Sigmoid colon (tissue), 7 donors: ENCODE results near the gene CEP83. TPM values are rescaled to one million over a fixed set of nuclear protein-coding genes. Genes with fewer than 3 reads are reported as not detected.

Source experiments
- DNase-seq: peaks from one replicate; pipeline ENCODE4 v3.0.0-alpha.2; 2019
- H3K27ac ChIP-seq, 4 donors: fragments of 200-600 bp; sonication (generic); one replicate each; pipeline ENCODE4 v1.5.1; 2016 to 2019; ENCODE audit warnings: mild to moderate bottlenecking in 1 of 4
- H3K27me3 ChIP-seq, 3 donors: fragments of 200-600 bp; sonication (generic); one replicate each; pipeline ENCODE4 v1.5.1; 2019; ENCODE audit warnings: mild to moderate bottlenecking in 1 of 3
- H3K36me3 ChIP-seq, 4 donors: fragments of 200-600 bp; sonication (generic); one replicate each; pipeline ENCODE4 v1.5.1; 2016 to 2019
- H3K4me1 ChIP-seq, 4 donors: fragments of 200-600 bp; sonication (generic); one replicate each; pipeline ENCODE4 v1.5.1; 2017 to 2019
- H3K4me3 ChIP-seq, 4 donors: fragments of 200-600 bp; sonication (generic); one replicate each; pipeline ENCODE4 v1.5.1; 2017 to 2019; ENCODE audit warnings: mild to moderate bottlenecking in 2 of 4, moderate library complexity in 1 of 4
- H3K9me3 ChIP-seq, 4 donors: fragments of 200-600 bp in 3 of 4; sonication (generic) in 3 of 4; one replicate each; pipeline versions ENCODE4 v1.5.1 to v1.6.1; 2013 to 2019
- CTCF ChIP-seq, 4 experiments: fragments of 450-650 bp in 3 of 4; fragments of 200-600 bp in 1 of 4; IDR thresholded peaks; one replicate each; pipeline ENCODE4 v1.5.1; 2016 to 2019; ENCODE audit warnings: antibody characterized with exemption in 4 of 4, mild to moderate bottlenecking in 3 of 4, moderate library complexity in 2 of 4
- EP300 ChIP-seq, 4 donors: sonication (generic); formaldehyde crosslinking; IDR thresholded peaks; one replicate each; pipeline ENCODE4 v1.6.1; 2017; ENCODE audit warnings: antibody characterized with exemption in 4 of 4
- POLR2A ChIP-seq, 2 donors: fragments of 450-650 bp; IDR thresholded peaks; one replicate each; pipeline ENCODE4 v1.6.1; 2016; ENCODE audit warnings: antibody characterized with exemption in 2 of 2, mild to moderate bottlenecking in 2 of 2, moderate library complexity in 2 of 2
- POLR2AphosphoS5 ChIP-seq, 4 donors: sonication (generic); formaldehyde crosslinking; IDR thresholded peaks; one replicate each; pipeline ENCODE4 v1.6.1; 2017; ENCODE audit warnings: antibody characterized with exemption in 4 of 4
- WGBS, 2 donors: extraction: QIAGEN DNeasy Blood & Tissue Kit; methylation state at CpG; one replicate each; pipeline ENCODE4 v1.1.7; 2013; 5-methylcytosine and 5-hydroxymethylcytosine counted together
- intact Hi-C: fragments of 100-400 bp; cut with DNase I; formaldehyde crosslinking; loops from one replicate; pipeline ENCODE4 v1.15.1; 2023
- polyA plus RNA-seq, 3 donors: library from polyadenylated mRNA; stranded (reverse); fragments of 200-250 nt; gene quantifications; one replicate each; pipeline ENCODE4 v1.2.3, GENCODE V29; 2013
- total RNA-seq, 4 donors: library from RNA; depleted of rRNA; stranded (reverse); fragments of >200 nt; gene quantifications; one replicate each; pipeline ENCODE4 v1.1.0, GENCODE V29; 2016
- donor health status: healthy with polysubstance abuse.
- donor health status: Bipolar disorder and iron deficiency.
- donor health status: healthy.

CEP83 gene
- total and polyA plus RNA-seq, 7 donors: 4.4 to 23.5 (median 7.9) TPM

DNA sequence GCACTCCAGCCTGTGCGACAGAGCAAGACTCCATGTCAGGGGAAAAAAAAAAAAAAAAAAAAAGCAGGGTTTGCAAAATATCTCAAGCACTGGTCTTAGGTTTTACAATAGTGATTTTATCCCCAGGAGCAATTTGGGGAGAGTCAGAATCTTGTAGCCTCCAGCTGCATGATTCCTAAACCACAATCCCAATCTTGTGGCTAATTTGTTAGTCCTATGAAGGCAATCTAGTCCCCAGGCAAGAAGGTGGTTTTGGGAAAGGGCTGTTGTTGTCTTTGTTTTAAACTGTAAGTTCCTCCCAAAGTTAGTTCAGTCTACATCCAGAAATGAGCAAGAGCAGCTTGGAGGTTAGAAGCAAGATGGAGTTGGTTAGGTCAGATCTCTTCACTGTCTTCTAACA lies 175.6 kb downstream of the CEP83 start:
- H3K27ac ChIP-seq: no peak overlapping the region
- peaks cover 0 to 21% (median 6%) of the 10 kb centered on the region in 4 donors for H3K4me1 ChIP-seq
- H3K36me3 ChIP-seq: no peaks in the 10 kb centered on the region
- H3K27me3 ChIP-seq: no peaks in the 10 kb centered on the region
- H3K4me3 ChIP-seq: no peak overlapping the region
- no peak for TF ChIP-seq EP300 (IDR thresholded peaks at IDR 0.05)
- TF ChIP-seq POLR2AphosphoS5 (IDR thresholded peaks at IDR 0.05): no peak
- TF ChIP-seq POLR2A (IDR thresholded peaks at IDR 0.05): no peak
- DNase-seq: no peak
- H3K9me3 ChIP-seq: no peaks in the 10 kb centered on the region
- intact Hi-C loops: no loop called here
- 98 to 100% methylated on average over 1 of the region's 1 CpG for WGBS, 2 donors

- Histone ChIP-seq H3K27ac (no peak overlapping the region), H3K4me3 (no peak overlapping the region), H3K36me3 (no peaks in the 10 kb centered on the region), H3K4me1 (peaks cover 0 to 15% (median 3%) of the 10 kb centered on the region in 4 donors), H3K9me3 (no peaks in the 10 kb centered on the region), H3K27me3 (no peaks in the 10 kb centered on the region)
- 52 to 71% methylated on average over 7 of the region's 7 CpGs for WGBS, 2 donors
- DNase-seq: no peak
- intact Hi-C loops: no loop called here
- TF ChIP-seq CTCF (IDR thresholded peaks at IDR 0.05) (no peak), EP300 (IDR thresholded peaks at IDR 0.05) (no peak), POLR2AphosphoS5 (IDR thresholded peaks at IDR 0.05) (no peak), POLR2A (IDR thresholded peaks at IDR 0.05) (no peak)
These were observed 177.0 kb downstream of the CEP83 start for GRCh38 chr12:94282675-94283074.

- intact Hi-C loops: no loop called here
- H3K4me3 ChIP-seq: no peak overlapping the region
- 85 to 88% methylated on average over 7 of the region's 7 CpGs for WGBS, 2 donors
- H3K27ac ChIP-seq: no peak overlapping the region
- no peak for TF ChIP-seq POLR2AphosphoS5 (IDR thresholded peaks at IDR 0.05)
- TF ChIP-seq CTCF (IDR thresholded peaks at IDR 0.05): no peak
- H3K36me3 ChIP-seq: no peaks in the 10 kb centered on the region
- no peaks in the 10 kb centered on the region for H3K4me1 ChIP-seq
- no peaks in the 10 kb centered on the region for H3K27me3 ChIP-seq
- no peak for DNase-seq
- H3K9me3 ChIP-seq: no peaks in the 10 kb centered on the region
These were observed 179.6 kb downstream of the CEP83 start for GRCh38 chr12:94280063-94280462.

DNA sequence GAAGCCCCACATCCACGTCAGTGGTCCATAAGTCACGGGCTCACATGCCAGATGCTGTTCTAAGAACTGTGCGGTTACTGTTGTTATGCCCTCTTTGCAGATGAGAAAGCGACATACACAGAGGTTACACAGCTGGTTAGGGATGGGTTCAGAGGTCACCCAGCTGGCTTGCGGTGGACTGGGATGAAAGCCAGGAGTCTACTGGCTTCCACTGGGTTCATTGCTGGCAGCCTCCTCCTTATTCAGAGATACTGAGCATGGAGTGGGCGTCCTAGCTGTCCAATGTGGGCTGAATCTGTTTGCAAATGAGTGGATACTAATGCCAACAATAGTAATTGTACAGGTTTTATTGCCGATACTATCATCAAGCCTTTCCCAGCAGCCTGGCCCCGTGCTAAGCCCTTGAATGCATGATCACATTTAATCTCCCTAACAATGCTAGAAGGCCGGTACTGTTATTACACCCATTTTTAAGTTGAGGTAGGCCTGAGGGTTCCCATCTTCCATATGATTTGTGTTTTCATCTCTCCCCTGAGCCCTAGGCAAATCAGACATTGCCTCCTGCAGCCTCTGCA lies 182.2 kb downstream of the CEP83 start:
- intact Hi-C loops: no loop called here
- 65 to 92% methylated on average over 9 of the region's 9 CpGs for WGBS, 2 donors
- H3K36me3 ChIP-seq: no peaks in the 10 kb centered on the region
- no peaks in the 10 kb centered on the region for H3K4me1 ChIP-seq
- DNase-seq: no peak
- no peak overlapping the region for H3K4me3 ChIP-seq
- H3K27me3 ChIP-seq: no peaks in the 10 kb centered on the region
- H3K27ac ChIP-seq: no peak overlapping the region
- no peak for TF ChIP-seq CTCF (IDR thresholded peaks at IDR 0.05)
- TF ChIP-seq EP300 (IDR thresholded peaks at IDR 0.05): no peak
- TF ChIP-seq POLR2A (IDR thresholded peaks at IDR 0.05): no peak
- no peak for TF ChIP-seq POLR2AphosphoS5 (IDR thresholded peaks at IDR 0.05)
- H3K9me3 ChIP-seq: no peaks in the 10 kb centered on the region

GRCh38 chr12:94276725-94277124 lies 182.9 kb downstream of the CEP83 start:
- TF ChIP-seq POLR2AphosphoS5 (IDR thresholded peaks at IDR 0.05) (no peak), EP300 (IDR thresholded peaks at IDR 0.05) (no peak), CTCF (IDR thresholded peaks at IDR 0.05) (no peak), POLR2A (IDR thresholded peaks at IDR 0.05) (no peak)
- WGBS, 2 donors: 81 to 87% methylated on average over 6 of the region's 6 CpGs
- Histone ChIP-seq H3K4me1 (no peaks in the 10 kb centered on the region), H3K27ac (no peak overlapping the region), H3K9me3 (no peaks in the 10 kb centered on the region), H3K36me3 (no peaks in the 10 kb centered on the region), H3K4me3 (no peak overlapping the region), H3K27me3 (no peaks in the 10 kb centered on the region)
- DNase-seq: no peak
- intact Hi-C loops: no loop called here
